Hepatocyte (in vitro differentiated cells): ENCODE results near the gene TACR2. TPM values are rescaled to one million over a fixed set of nuclear protein-coding genes. Genes with fewer than 3 reads are reported as not detected.

ENCODE experiments used
- DNase-seq: peaks from one replicate; pipeline ENCODE4 v3.0.0-alpha.2; 2016; ENCODE audit warnings: low spot score
- H2AFZ ChIP-seq: fragments of 200-600 bp; sonication (generic); 2 replicates; pipeline ENCODE4 v1.6.0; 2016; ENCODE audit warnings: antibody characterized with exemption, mild to moderate bottlenecking
- H3K27ac ChIP-seq: fragments of 200-600 bp; sonication (generic); 2 replicates; pipeline ENCODE4 v1.5.1; 2016; ENCODE audit warnings: mild to moderate bottlenecking
- H3K27me3 ChIP-seq: fragments of 200-600 bp; sonication (generic); 2 replicates; pipeline ENCODE4 v1.6.1; 2016
- H3K36me3 ChIP-seq: fragments of 200-600 bp; sonication (generic); replicated peaks from 2 replicates; pipeline ENCODE4 v1.5.1; 2016; ENCODE audit warnings: low read depth; ENCODE audit not compliant: insufficient read depth
- H3K4me1 ChIP-seq: fragments of 200-600 bp; sonication (generic); 2 replicates; pipeline ENCODE4 v1.5.1; 2016; ENCODE audit warnings: mild to moderate bottlenecking, moderate library complexity; ENCODE audit not compliant: insufficient read depth
- H3K4me2 ChIP-seq: fragments of 200-600 bp; sonication (generic); 2 replicates; pipeline ENCODE4 v1.6.0; 2016
- H3K4me3 ChIP-seq: fragments of 200-600 bp; sonication (generic); 2 replicates; pipeline ENCODE4 v1.5.1; 2016; ENCODE audit warnings: mild to moderate bottlenecking
- H3K79me2 ChIP-seq: fragments of 200-600 bp; sonication (generic); 2 replicates; pipeline ENCODE4 v1.6.0; 2017; ENCODE audit warnings: mild to moderate bottlenecking
- H3K9me2 ChIP-seq: fragments of 200-600 bp; sonication (generic); replicated peaks from 2 replicates; pipeline ENCODE4 v1.6.0; 2017; ENCODE audit warnings: mild to moderate bottlenecking; ENCODE audit not compliant: insufficient read depth
- H3K9me3 ChIP-seq: fragments of 200-600 bp; sonication (generic); 2 replicates; pipeline ENCODE4 v1.5.1; 2016; ENCODE audit warnings: low read depth, mild to moderate bottlenecking
- H4K20me1 ChIP-seq: fragments of 200-600 bp; sonication (generic); 2 replicates; pipeline ENCODE4 v1.6.0; 2016; ENCODE audit warnings: mild to moderate bottlenecking; ENCODE audit not compliant: insufficient read depth, poor library complexity, severe bottlenecking
- CTCF ChIP-seq: fragments of 200-600 bp; sonication (generic); IDR thresholded peaks from 2 replicates; pipeline ENCODE4 v1.5.1; 2016; ENCODE audit warnings: antibody characterized with exemption, mild to moderate bottlenecking; ENCODE audit not compliant: poor library complexity
- EZH2 ChIP-seq: fragments of 200-600 bp; sonication (generic); IDR thresholded peaks from 2 replicates; pipeline ENCODE4 v1.6.1; 2016; ENCODE audit warnings: antibody characterized with exemption, mild to moderate bottlenecking, borderline replicate concordance
- EZH2phosphoT487 ChIP-seq: fragments of 200-600 bp; sonication (generic); IDR thresholded peaks from one replicate; pipeline ENCODE4 v1.6.1; 2018; ENCODE audit warnings: antibody characterized with exemption, mild to moderate bottlenecking, low read depth, moderate library complexity; ENCODE audit not compliant: unreplicated experiment, severe bottlenecking
- WGBS: methylation state at CpG from one replicate; pipeline ENCODE4 v1.1.6; 2016; ENCODE audit warnings: low lambda C conversion rate; ENCODE audit errors: missing lambda C conversion rate; 5-methylcytosine and 5-hydroxymethylcytosine counted together
- polyA plus RNA-seq: library from polyadenylated mRNA; unstranded; fragments of >200 nt; fragmentation: Nextera tagmentation; extraction: Ambion mirVana; gene quantifications from 2 replicates; pipeline ENCODE4 v1.2.1, GENCODE V29; 2016
- total RNA-seq: library from RNA; depleted of rRNA; stranded (reverse); fragments of >200 nt; gene quantifications from 2 replicates; pipeline ENCODE4 v1.2.3, GENCODE V29; 2014

Gene TACR2
- total and polyA plus RNA-seq, 2 experiments from 2014 or later: 0.07 TPM; not detected in 1

DNA sequence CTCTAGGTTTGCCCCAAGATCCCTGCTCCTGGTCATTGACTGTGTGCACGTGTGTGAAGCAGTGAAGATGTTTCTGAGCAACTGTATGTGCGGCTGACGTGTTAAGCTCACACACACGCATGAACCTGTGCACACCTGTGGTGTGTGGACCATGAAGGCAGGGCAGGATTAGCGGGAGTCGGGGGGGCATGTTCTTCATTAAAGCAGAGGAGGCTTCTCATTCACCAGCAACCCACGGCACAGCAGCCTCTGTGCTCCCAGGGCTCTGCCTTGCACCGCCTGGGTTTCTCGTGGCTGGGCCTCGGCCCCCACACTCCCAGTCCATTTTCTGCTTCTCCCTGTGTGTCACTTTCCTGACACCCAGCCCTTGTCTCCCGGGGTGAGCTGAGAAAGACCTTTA lies 824 bp upstream of the TACR2 start:
- 80% methylated on average over 11 of the region's 11 CpGs for WGBS
- H3K27ac ChIP-seq: peak overlapping the region; percentile 69
- H3K9me3 ChIP-seq: no peaks in the 10 kb centered on the region

GRCh38 chr10:69415951-69416350 lies 767 bp downstream of the TACR2 start:
- Histone ChIP-seq H3K27ac (no peak overlapping the region), H3K4me3 (no peak overlapping the region), H3K9me3 (no peaks in the 10 kb centered on the region)

More for the DNA sequence above, 824 bp upstream of the TACR2 start:
- H3K4me3 ChIP-seq: no peak overlapping the region
- no peak overlapping the region for H2AFZ ChIP-seq
- no peaks in the 10 kb centered on the region for H3K27me3 ChIP-seq
- H3K4me2 ChIP-seq: peak overlapping the region; percentile 19
- TF ChIP-seq CTCF: no peak
- no peak for TF ChIP-seq EZH2
- TF ChIP-seq EZH2phosphoT487: no peak
- no peaks in the 10 kb centered on the region for H3K79me2 ChIP-seq
- no peaks in the 10 kb centered on the region for H4K20me1 ChIP-seq
- H3K36me3 ChIP-seq: no peaks in the 10 kb centered on the region
- peaks cover 17% of the 10 kb centered on the region for H3K4me1 ChIP-seq
- DNase-seq: no peak
- H3K9me2 ChIP-seq: no peaks in the 10 kb centered on the region

DNA sequence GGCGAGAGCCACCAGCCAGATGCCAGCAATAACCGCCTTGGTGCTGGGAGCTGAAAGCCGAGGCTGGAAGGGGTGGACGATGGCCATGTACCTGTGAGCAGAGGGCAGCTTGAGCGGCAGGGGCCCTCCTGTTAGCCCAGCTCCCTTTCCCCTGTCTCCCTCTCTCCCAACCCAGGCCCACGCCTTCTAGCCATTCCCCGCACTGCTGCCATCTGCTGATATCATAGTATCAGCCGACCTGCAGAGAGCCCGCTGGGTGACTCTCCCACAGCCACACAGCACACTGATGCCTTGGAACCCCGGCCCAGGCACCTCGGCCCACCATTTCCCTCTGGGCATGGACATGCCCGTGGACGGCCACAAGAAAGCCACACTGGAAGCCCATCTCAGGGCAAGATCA lies 1.7 kb downstream of the TACR2 start:
- Histone ChIP-seq H3K27me3 (no peaks in the 10 kb centered on the region), H3K4me1 (peaks cover 23% of the 10 kb centered on the region), H3K79me2 (no peaks in the 10 kb centered on the region), H4K20me1 (no peaks in the 10 kb centered on the region), H3K4me2 (no peak overlapping the region), H2AFZ (no peak overlapping the region), H3K27ac (no peak overlapping the region), H3K9me2 (no peaks in the 10 kb centered on the region), H3K4me3 (no peak overlapping the region), H3K9me3 (no peaks in the 10 kb centered on the region), H3K36me3 (no peaks in the 10 kb centered on the region)
- DNase-seq: no peak
- WGBS: 87% methylated on average over 13 of the region's 13 CpGs
- TF ChIP-seq CTCF (no peak), EZH2phosphoT487 (no peak), EZH2 (no peak)

More at GRCh38 chr10:69415951-69416350, 767 bp downstream of the TACR2 start:
- no peak overlapping the region for H2AFZ ChIP-seq
- no peaks in the 10 kb centered on the region for H3K27me3 ChIP-seq
- no peaks in the 10 kb centered on the region for H4K20me1 ChIP-seq
- no peaks in the 10 kb centered on the region for H3K9me2 ChIP-seq
- H3K4me1 ChIP-seq: peaks cover 19% of the 10 kb centered on the region
- no peaks in the 10 kb centered on the region for H3K79me2 ChIP-seq
- DNase-seq: no peak
- WGBS: 97% methylated on average over 10 of the region's 10 CpGs
- H3K4me2 ChIP-seq: no peak overlapping the region
- H3K36me3 ChIP-seq: no peaks in the 10 kb centered on the region
- TF ChIP-seq CTCF (no peak), EZH2 (no peak), EZH2phosphoT487 (no peak)
